GM12878 (cell line): ENCODE measurements around the gene VTN. TPM values are rescaled to one million over a fixed set of nuclear protein-coding genes. Genes with fewer than 3 reads are reported as not detected.

Source experiments
- ATAC-seq: fragments of 200-7000 bp; cut with Tn5 transposase; 3 replicates; pipeline ENCODE4 v1.9.1; 2020; ENCODE audit warnings: mild to moderate bottlenecking, moderate library complexity
- BruUV-seq: library from RNA; stranded (reverse); fragments of 400-500 nt; replicated peaks from 2 replicates; lab custom pipeline; 2021; lab: Mats Ljungman, UMichigan
- CTCF ChIA-PET: fragments of 300-600 bp; sonication (Branson Sonifier 250); formaldehyde crosslinking; extraction: SDS; loops from one replicate; lab custom pipeline; 2021; ENCODE audit warnings: inconsistent platforms; lab: Yijun Ruan, JAX
- POLR2A ChIA-PET: fragments of 350-600 bp; formaldehyde crosslinking; extraction: SDS; loops from one replicate; lab custom pipeline; 2021; ENCODE audit warnings: inconsistent platforms; lab: Charles Lee
- RAD21 ChIA-PET: fragments of 300-600 bp; sonication (Branson Sonifier 250); formaldehyde crosslinking; loops from one replicate; lab custom pipeline; 2023; ENCODE audit warnings: antibody characterized with exemption; ENCODE audit not compliant: unreplicated experiment; lab: Charles Lee
- SMC1A ChIA-PET: fragments of 300-600 bp; sonication (Branson Sonifier 250); formaldehyde crosslinking; loops from one replicate; lab custom pipeline; 2023; ENCODE audit not compliant: unreplicated experiment, uncharacterized antibody; lab: Charles Lee
- DNase-seq: peaks from one replicate; pipeline ENCODE4 v3.0.0-alpha.2; 2011; ENCODE audit warnings: low read depth, low spot score
- FAIRE-seq: peaks from 3 replicates; lab custom pipeline; 2011; peaks lifted over from hg19 to GRCh38; lab: Jason Lieb, UNC
- H2AFZ ChIP-seq: 2 replicates; pipeline ENCODE4 v1.6.0; 2011; ENCODE audit warnings: low read depth, low read length, control low read depth; ENCODE audit not compliant: control insufficient read depth
- H3K27ac ChIP-seq: 2 replicates; pipeline ENCODE4 v1.5.1; 2011; ENCODE audit warnings: control low read depth; ENCODE audit not compliant: control insufficient read depth, insufficient read depth
- H3K27me3 ChIP-seq, 2 experiments: replicated peaks in 1 of 2; 2 replicates each; pipeline versions ENCODE4 v1.6.0 to v1.6.1; 2011; ENCODE audit warnings: low read length in 1 of 2; ENCODE audit not compliant: control insufficient read depth in 2 of 2, insufficient read depth in 2 of 2
- H3K36me3 ChIP-seq, 2 experiments: 2 replicates each; pipeline ENCODE4 v1.5.1; 2011; ENCODE audit warnings: low read length in 1 of 2; ENCODE audit not compliant: control insufficient read depth in 2 of 2, insufficient read depth in 2 of 2
- H3K4me1 ChIP-seq: 2 replicates; pipeline ENCODE4 v1.6.1; 2011; ENCODE audit warnings: mild to moderate bottlenecking, low read length, moderate library complexity, mixed read lengths; ENCODE audit not compliant: control insufficient read depth, insufficient read depth
- H3K4me2 ChIP-seq: 2 replicates; pipeline ENCODE4 v1.6.0; 2011; ENCODE audit warnings: control low read depth; ENCODE audit not compliant: control insufficient read depth, insufficient read depth
- H3K4me3 ChIP-seq: fragments of 200-600 bp; sonication (generic); 2 replicates; pipeline ENCODE4 v1.5.1; 2016
- H3K79me2 ChIP-seq: 2 replicates; pipeline ENCODE4 v1.6.0; 2011; ENCODE audit warnings: low read length; ENCODE audit not compliant: control insufficient read depth, insufficient read depth
- H3K9ac ChIP-seq: 2 replicates; pipeline ENCODE4 v1.8.0; 2011; ENCODE audit warnings: low read length, control low read depth, mixed read lengths; ENCODE audit not compliant: control insufficient read depth, insufficient read depth
- H3K9me3 ChIP-seq: replicated peaks from 3 replicates; pipeline ENCODE4 v1.5.1; 2011; ENCODE audit warnings: mild to moderate bottlenecking, low read length; ENCODE audit not compliant: control insufficient read depth, insufficient read depth
- H4K20me1 ChIP-seq: 2 replicates; pipeline ENCODE4 v1.6.0; 2011; ENCODE audit not compliant: control insufficient read depth, insufficient read depth
- JUND ChIP-seq: IDR thresholded peaks from 2 replicates; pipeline ENCODE4 v1.6.1; 2012; ENCODE audit warnings: low read depth, mild to moderate bottlenecking, low read length, improper control_type of control experiment, moderate library complexity
- LARP7 ChIP-seq: fragments of 450-650 bp; IDR thresholded peaks from 2 replicates; pipeline ENCODE4 v1.6.1; 2017; ENCODE audit warnings: mild to moderate bottlenecking
- NBN ChIP-seq: fragments of 450-650 bp; IDR thresholded peaks from 2 replicates; pipeline ENCODE4 v1.6.1; 2016
- RB1 ChIP-seq: fragments of 450-650 bp; formaldehyde crosslinking; IDR thresholded peaks from 2 replicates; pipeline ENCODE4 v1.6.1; 2017; ENCODE audit warnings: mild to moderate bottlenecking, borderline replicate concordance
- RCOR1 ChIP-seq: conservative IDR thresholded peaks from 2 replicates; pipeline ENCODE4 v1.6.1; 2012; ENCODE audit warnings: low read depth, low read length, improper control_type of control experiment
- SIX5 ChIP-seq: IDR thresholded peaks from 2 replicates; pipeline ENCODE4 v1.6.1; 2011; ENCODE audit warnings: mild to moderate bottlenecking, low read depth, low read length, moderate library complexity; ENCODE audit not compliant: severe bottlenecking
- SP1 ChIP-seq: IDR thresholded peaks from one replicate; pipeline ENCODE4 v1.6.1; 2011; ENCODE audit warnings: low read depth, low read length
- STAT3 ChIP-seq: IDR thresholded peaks from 2 replicates; pipeline ENCODE4 v1.6.1; 2011; ENCODE audit warnings: low read depth, low read length, improper control_type of control experiment
- TCF3 ChIP-seq: IDR thresholded peaks from 2 replicates; pipeline ENCODE4 v1.6.1; 2012; ENCODE audit warnings: low read depth, mild to moderate bottlenecking, low read length, borderline replicate concordance; ENCODE audit not compliant: insufficient read depth
- USF1 ChIP-seq: IDR thresholded peaks from 2 replicates; pipeline ENCODE4 v1.6.1; 2011; ENCODE audit warnings: borderline replicate concordance, low read depth, mild to moderate bottlenecking, moderate library complexity, mixed read lengths, low read length; ENCODE audit not compliant: insufficient read depth; ENCODE audit errors: extremely low read length
- YBX1 ChIP-seq: fragments of 450-650 bp; IDR thresholded peaks from 2 replicates; pipeline ENCODE4 v1.6.1; 2016; ENCODE audit warnings: antibody characterized with exemption
- ZNF274 ChIP-seq: IDR thresholded peaks from one replicate; pipeline ENCODE4 v1.8.0; 2011; ENCODE audit not compliant: insufficient read length, insufficient read depth
- ZZZ3 ChIP-seq: IDR thresholded peaks from 2 replicates; pipeline ENCODE4 v1.6.1; 2011; ENCODE audit warnings: low read depth; ENCODE audit not compliant: control insufficient read depth, insufficient read length
- WGBS: methylation state at CpG from one replicate; pipeline ENCODE4 v1.1.6; 2016; ENCODE audit warnings: low lambda C conversion rate; ENCODE audit not compliant: insufficient replicate concordance, insufficient coverage; ENCODE audit errors: missing lambda C conversion rate; 5-methylcytosine and 5-hydroxymethylcytosine counted together
- in situ Hi-C: fragments of 300-500 bp; cut with MboI; formaldehyde crosslinking; loops from 9 replicates; pipeline ENCODE4 v1.14.3; 2018; ENCODE audit warnings: mixed read lengths
- intact Hi-C: fragments of 100-400 bp; cut with micrococcal nuclease; formaldehyde crosslinking; loops from one replicate; pipeline ENCODE4 v1.14.2; 2022; ENCODE audit not compliant: unreplicated experiment
- polyA plus RNA-seq, 11 experiments: library from polyadenylated mRNA; depleted of rRNA in 4 of 11; unstranded in 6 of 11; stranded (reverse) in 5 of 11; fragments of >200 nt; fragmentation: Nextera tagmentation in 4 of 11; fragmentation: Illumina TruSeq in 1 of 11; extraction: Ambion mirVana in 4 of 11; extraction: Trizol in 1 of 11; gene quantifications; 1 replicate in 1 of 11; 2 replicates in 10 of 11; pipeline versions ENCODE4 v1.2.1 to v1.2.3, GENCODE V29; 2011 to 2016; ENCODE audit warnings: inconsistent platforms in 2 of 11, missing spikeins in 2 of 11, low read depth in 1 of 11
- total RNA-seq, 4 experiments: library from RNA; depleted of rRNA in 3 of 4; stranded (reverse); fragments of >200 nt in 3 of 4; fragmentation: Illumina TruSeq in 1 of 4; extraction: Trizol in 1 of 4; gene quantifications; 2 replicates each; pipeline versions ENCODE4 v1.2.1 to v1.2.3, GENCODE V29; 2013 to 2021
- TF ChIP-seq, protein P1 (sequence below): fragments of 450-650 bp; IDR thresholded peaks from 2 replicates; pipeline ENCODE4 v1.6.1; 2018; ENCODE audit warnings: borderline replicate concordance, mild to moderate bottlenecking; ENCODE audit not compliant: partially characterized antibody
- TF ChIP-seq, protein P2 (sequence below): fragments of 450-650 bp; IDR thresholded peaks from 2 replicates; pipeline ENCODE4 v1.6.1; 2018; ENCODE audit warnings: mild to moderate bottlenecking, low read depth, moderate library complexity; ENCODE audit not compliant: partially characterized antibody
- TF ChIP-seq, protein P3 (sequence below): fragments of 450-650 bp; IDR thresholded peaks from 2 replicates; pipeline ENCODE4 v1.6.1; 2017; ENCODE audit warnings: antibody characterized with exemption, mild to moderate bottlenecking, moderate library complexity

VTN gene
- total and polyA plus RNA-seq, 10 of the 15 experiments (the other 5 are each of a cell fraction or from before 2014, with no cell fraction given): 0.04 to 1.3 (median 0.13) TPM; not detected in 5

GRCh38 chr17:28343491-28343932 lies 26.6 kb downstream of the VTN start:
- no peak overlapping the region for H2AFZ ChIP-seq
- no peaks in the 10 kb centered on the region for H3K4me1 ChIP-seq
- RAD21 ChIA-PET: no interaction called here
- no peak overlapping the region for H3K27ac ChIP-seq
- intact Hi-C loops (no loop called here), in situ Hi-C loops (loop anchor here (5.0 kb wide), 1 partner anchor 51 kb away; no protein-coding TSS in a partner anchor)
- FAIRE-seq (no peak), ATAC-seq (no peak; the same call in 2 of the 3 replicates), DNase-seq (no peak)
- WGBS: 93% methylated on average over 10 of the region's 10 CpGs
- no peak overlapping the region for H3K4me2 ChIP-seq
- H4K20me1 ChIP-seq: no peaks in the 10 kb centered on the region
- no peaks in the 10 kb centered on the region for H3K79me2 ChIP-seq
- SMC1A ChIA-PET: interaction anchor here (0.5 kb wide), 1 partner anchor 280 kb away, joined by 4 read pairs; no protein-coding TSS in a partner anchor
- no TSS peak for BruUV-seq
- H3K4me3 ChIP-seq: no peak overlapping the region
- POLR2A ChIA-PET: interaction anchor here (0.6 kb wide), 1 partner anchor 10 kb away, joined by 3 read pairs; no protein-coding TSS in a partner anchor
- H3K36me3 ChIP-seq: peaks cover 16 to 27% of the 10 kb centered on the region in 2 experiments
- CTCF ChIA-PET: no interaction called here
- no peaks in the 10 kb centered on the region for H3K27me3 ChIP-seq
- no peaks in the 10 kb centered on the region for H3K9me3 ChIP-seq
- H3K9ac ChIP-seq: no peak overlapping the region
- TF ChIP-seq ZNF274: no peak
- TF ChIP-seq, protein P1, sequence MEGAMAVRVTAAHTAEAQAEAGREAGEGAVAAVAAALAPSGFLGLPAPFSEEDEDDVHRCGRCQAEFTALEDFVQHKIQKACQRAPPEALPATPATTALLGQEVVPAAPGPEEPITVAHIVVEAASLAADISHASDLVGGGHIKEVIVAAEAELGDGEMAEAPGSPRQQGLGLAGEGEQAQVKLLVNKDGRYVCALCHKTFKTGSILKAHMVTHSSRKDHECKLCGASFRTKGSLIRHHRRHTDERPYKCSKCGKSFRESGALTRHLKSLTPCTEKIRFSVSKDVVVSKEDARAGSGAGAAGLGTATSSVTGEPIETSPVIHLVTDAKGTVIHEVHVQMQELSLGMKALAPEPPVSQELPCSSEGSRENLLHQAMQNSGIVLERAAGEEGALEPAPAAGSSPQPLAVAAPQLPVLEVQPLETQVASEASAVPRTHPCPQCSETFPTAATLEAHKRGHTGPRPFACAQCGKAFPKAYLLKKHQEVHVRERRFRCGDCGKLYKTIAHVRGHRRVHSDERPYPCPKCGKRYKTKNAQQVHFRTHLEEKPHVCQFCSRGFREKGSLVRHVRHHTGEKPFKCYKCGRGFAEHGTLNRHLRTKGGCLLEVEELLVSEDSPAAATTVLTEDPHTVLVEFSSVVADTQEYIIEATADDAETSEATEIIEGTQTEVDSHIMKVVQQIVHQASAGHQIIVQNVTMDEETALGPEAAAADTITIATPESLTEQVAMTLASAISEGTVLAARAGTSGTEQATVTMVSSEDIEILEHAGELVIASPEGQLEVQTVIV: no peak
- TF ChIP-seq RCOR1: no peak
- TF ChIP-seq, protein P2, sequence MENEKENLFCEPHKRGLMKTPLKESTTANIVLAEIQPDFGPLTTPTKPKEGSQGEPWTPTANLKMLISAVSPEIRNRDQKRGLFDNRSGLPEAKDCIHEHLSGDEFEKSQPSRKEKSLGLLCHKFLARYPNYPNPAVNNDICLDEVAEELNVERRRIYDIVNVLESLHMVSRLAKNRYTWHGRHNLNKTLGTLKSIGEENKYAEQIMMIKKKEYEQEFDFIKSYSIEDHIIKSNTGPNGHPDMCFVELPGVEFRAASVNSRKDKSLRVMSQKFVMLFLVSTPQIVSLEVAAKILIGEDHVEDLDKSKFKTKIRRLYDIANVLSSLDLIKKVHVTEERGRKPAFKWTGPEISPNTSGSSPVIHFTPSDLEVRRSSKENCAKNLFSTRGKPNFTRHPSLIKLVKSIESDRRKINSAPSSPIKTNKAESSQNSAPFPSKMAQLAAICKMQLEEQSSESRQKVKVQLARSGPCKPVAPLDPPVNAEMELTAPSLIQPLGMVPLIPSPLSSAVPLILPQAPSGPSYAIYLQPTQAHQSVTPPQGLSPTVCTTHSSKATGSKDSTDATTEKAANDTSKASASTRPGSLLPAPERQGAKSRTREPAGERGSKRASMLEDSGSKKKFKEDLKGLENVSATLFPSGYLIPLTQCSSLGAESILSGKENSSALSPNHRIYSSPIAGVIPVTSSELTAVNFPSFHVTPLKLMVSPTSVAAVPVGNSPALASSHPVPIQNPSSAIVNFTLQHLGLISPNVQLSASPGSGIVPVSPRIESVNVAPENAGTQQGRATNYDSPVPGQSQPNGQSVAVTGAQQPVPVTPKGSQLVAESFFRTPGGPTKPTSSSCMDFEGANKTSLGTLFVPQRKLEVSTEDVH: no peak
- TF ChIP-seq RB1: no peak
- no peak for TF ChIP-seq JUND
- no peak for TF ChIP-seq SP1
- TF ChIP-seq USF1: no peak
- no peak for TF ChIP-seq NBN
- no peak for TF ChIP-seq YBX1
- TF ChIP-seq, protein P3, sequence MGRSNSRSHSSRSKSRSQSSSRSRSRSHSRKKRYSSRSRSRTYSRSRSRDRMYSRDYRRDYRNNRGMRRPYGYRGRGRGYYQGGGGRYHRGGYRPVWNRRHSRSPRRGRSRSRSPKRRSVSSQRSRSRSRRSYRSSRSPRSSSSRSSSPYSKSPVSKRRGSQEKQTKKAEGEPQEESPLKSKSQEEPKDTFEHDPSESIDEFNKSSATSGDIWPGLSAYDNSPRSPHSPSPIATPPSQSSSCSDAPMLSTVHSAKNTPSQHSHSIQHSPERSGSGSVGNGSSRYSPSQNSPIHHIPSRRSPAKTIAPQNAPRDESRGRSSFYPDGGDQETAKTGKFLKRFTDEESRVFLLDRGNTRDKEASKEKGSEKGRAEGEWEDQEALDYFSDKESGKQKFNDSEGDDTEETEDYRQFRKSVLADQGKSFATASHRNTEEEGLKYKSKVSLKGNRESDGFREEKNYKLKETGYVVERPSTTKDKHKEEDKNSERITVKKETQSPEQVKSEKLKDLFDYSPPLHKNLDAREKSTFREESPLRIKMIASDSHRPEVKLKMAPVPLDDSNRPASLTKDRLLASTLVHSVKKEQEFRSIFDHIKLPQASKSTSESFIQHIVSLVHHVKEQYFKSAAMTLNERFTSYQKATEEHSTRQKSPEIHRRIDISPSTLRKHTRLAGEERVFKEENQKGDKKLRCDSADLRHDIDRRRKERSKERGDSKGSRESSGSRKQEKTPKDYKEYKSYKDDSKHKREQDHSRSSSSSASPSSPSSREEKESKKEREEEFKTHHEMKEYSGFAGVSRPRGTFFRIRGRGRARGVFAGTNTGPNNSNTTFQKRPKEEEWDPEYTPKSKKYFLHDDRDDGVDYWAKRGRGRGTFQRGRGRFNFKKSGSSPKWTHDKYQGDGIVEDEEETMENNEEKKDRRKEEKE: no peak
- TF ChIP-seq STAT3: no peak
- no peak for TF ChIP-seq LARP7
- TF ChIP-seq SIX5: no peak
- no peak for TF ChIP-seq TCF3
- no peak for TF ChIP-seq ZZZ3
